GM12878 (cell line): ENCODE data around the gene ADSL. TPM values are rescaled to one million over a fixed set of nuclear protein-coding genes. Genes with fewer than 3 reads are reported as not detected.

Source experiments
- ATAC-seq: fragments of 200-7000 bp; cut with Tn5 transposase; 3 replicates; pipeline ENCODE4 v1.9.1; 2020; ENCODE audit warnings: mild to moderate bottlenecking, moderate library complexity
- BruUV-seq: library from RNA; stranded (reverse); fragments of 400-500 nt; replicated peaks from 2 replicates; lab custom pipeline; 2021; lab: Mats Ljungman, UMichigan
- CTCF ChIA-PET: fragments of 300-600 bp; sonication (Branson Sonifier 250); formaldehyde crosslinking; extraction: SDS; loops from one replicate; lab custom pipeline; 2021; ENCODE audit warnings: inconsistent platforms; lab: Yijun Ruan, JAX
- POLR2A ChIA-PET: fragments of 350-600 bp; formaldehyde crosslinking; extraction: SDS; loops from one replicate; lab custom pipeline; 2021; ENCODE audit warnings: inconsistent platforms; lab: Charles Lee
- RAD21 ChIA-PET: fragments of 300-600 bp; sonication (Branson Sonifier 250); formaldehyde crosslinking; loops from one replicate; lab custom pipeline; 2023; ENCODE audit warnings: antibody characterized with exemption; ENCODE audit not compliant: unreplicated experiment; lab: Charles Lee
- SMC1A ChIA-PET: fragments of 300-600 bp; sonication (Branson Sonifier 250); formaldehyde crosslinking; loops from one replicate; lab custom pipeline; 2023; ENCODE audit not compliant: unreplicated experiment, uncharacterized antibody; lab: Charles Lee
- DNase-seq: peaks from one replicate; pipeline ENCODE4 v3.0.0-alpha.2; 2011; ENCODE audit warnings: low read depth, low spot score
- FAIRE-seq: peaks from 3 replicates; lab custom pipeline; 2011; peaks lifted over from hg19 to GRCh38; lab: Jason Lieb, UNC
- H2AFZ ChIP-seq: 2 replicates; pipeline ENCODE4 v1.6.0; 2011; ENCODE audit warnings: low read depth, low read length, control low read depth; ENCODE audit not compliant: control insufficient read depth
- H3K27ac ChIP-seq: 2 replicates; pipeline ENCODE4 v1.5.1; 2011; ENCODE audit warnings: control low read depth; ENCODE audit not compliant: control insufficient read depth, insufficient read depth
- H3K27me3 ChIP-seq, 2 experiments: replicated peaks in 1 of 2; 2 replicates each; pipeline versions ENCODE4 v1.6.0 to v1.6.1; 2011; ENCODE audit warnings: low read length in 1 of 2; ENCODE audit not compliant: control insufficient read depth in 2 of 2, insufficient read depth in 2 of 2
- H3K36me3 ChIP-seq, 2 experiments: 2 replicates each; pipeline ENCODE4 v1.5.1; 2011; ENCODE audit warnings: low read length in 1 of 2; ENCODE audit not compliant: control insufficient read depth in 2 of 2, insufficient read depth in 2 of 2
- H3K4me1 ChIP-seq: 2 replicates; pipeline ENCODE4 v1.6.1; 2011; ENCODE audit warnings: mild to moderate bottlenecking, low read length, moderate library complexity, mixed read lengths; ENCODE audit not compliant: control insufficient read depth, insufficient read depth
- H3K4me2 ChIP-seq: 2 replicates; pipeline ENCODE4 v1.6.0; 2011; ENCODE audit warnings: control low read depth; ENCODE audit not compliant: control insufficient read depth, insufficient read depth
- H3K4me3 ChIP-seq: fragments of 200-600 bp; sonication (generic); 2 replicates; pipeline ENCODE4 v1.5.1; 2016
- H3K79me2 ChIP-seq: 2 replicates; pipeline ENCODE4 v1.6.0; 2011; ENCODE audit warnings: low read length; ENCODE audit not compliant: control insufficient read depth, insufficient read depth
- H3K9ac ChIP-seq: 2 replicates; pipeline ENCODE4 v1.8.0; 2011; ENCODE audit warnings: low read length, control low read depth, mixed read lengths; ENCODE audit not compliant: control insufficient read depth, insufficient read depth
- H3K9me3 ChIP-seq: replicated peaks from 3 replicates; pipeline ENCODE4 v1.5.1; 2011; ENCODE audit warnings: mild to moderate bottlenecking, low read length; ENCODE audit not compliant: control insufficient read depth, insufficient read depth
- H4K20me1 ChIP-seq: 2 replicates; pipeline ENCODE4 v1.6.0; 2011; ENCODE audit not compliant: control insufficient read depth, insufficient read depth
- ATF3 ChIP-seq: IDR thresholded peaks from 2 replicates; pipeline ENCODE4 v1.6.1; 2011; ENCODE audit warnings: low read depth, mild to moderate bottlenecking, low read length, moderate library complexity, borderline replicate concordance; ENCODE audit errors: extremely low read depth
- BCLAF1 ChIP-seq: fragments of 450-650 bp; IDR thresholded peaks from 2 replicates; pipeline ENCODE4 v1.6.1; 2017; ENCODE audit warnings: antibody characterized with exemption, mild to moderate bottlenecking, moderate library complexity
- BMI1 ChIP-seq: fragments of 450-650 bp; IDR thresholded peaks from 2 replicates; pipeline ENCODE4 v1.6.1; 2016; ENCODE audit warnings: mild to moderate bottlenecking, moderate library complexity, borderline replicate concordance
- CBFB ChIP-seq: IDR thresholded peaks from 2 replicates; pipeline ENCODE4 v1.6.1; 2016; ENCODE audit warnings: antibody characterized with exemption, low read depth
- EED ChIP-seq: sonication (generic); IDR thresholded peaks from 2 replicates; pipeline ENCODE4 v1.6.1; 2016; ENCODE audit warnings: antibody characterized with exemption, low read depth
- KDM1A ChIP-seq: fragments of 200-600 bp; sonication (generic); IDR thresholded peaks from 2 replicates; pipeline ENCODE4 v1.6.1; 2016; ENCODE audit warnings: borderline replicate concordance
- MAX ChIP-seq: IDR thresholded peaks from 2 replicates; pipeline ENCODE4 v1.6.1; 2012; ENCODE audit warnings: low read depth, low read length, improper control_type of control experiment
- MXI1 ChIP-seq: fragments of 150-350 bp; IDR thresholded peaks from 2 replicates; pipeline ENCODE4 v1.6.1; 2011; ENCODE audit warnings: low read depth, mild to moderate bottlenecking, inconsistent platforms, low read length, improper control_type of control experiment
- POLR2AphosphoS5 ChIP-seq: IDR thresholded peaks from 2 replicates; pipeline ENCODE4 v1.6.1; 2011; ENCODE audit warnings: mild to moderate bottlenecking, low read length, inconsistent platforms
- PRDM15 ChIP-seq: fragments of 450-650 bp; formaldehyde crosslinking; IDR thresholded peaks from 2 replicates; pipeline ENCODE4 v1.4.0; 2020; ENCODE audit warnings: mild to moderate bottlenecking, moderate library complexity
- WGBS: methylation state at CpG from one replicate; pipeline ENCODE4 v1.1.6; 2016; ENCODE audit warnings: low lambda C conversion rate; ENCODE audit not compliant: insufficient replicate concordance, insufficient coverage; ENCODE audit errors: missing lambda C conversion rate; 5-methylcytosine and 5-hydroxymethylcytosine counted together
- in situ Hi-C: fragments of 300-500 bp; cut with MboI; formaldehyde crosslinking; loops from 9 replicates; pipeline ENCODE4 v1.14.3; 2018; ENCODE audit warnings: mixed read lengths
- intact Hi-C: fragments of 100-400 bp; cut with micrococcal nuclease; formaldehyde crosslinking; loops from one replicate; pipeline ENCODE4 v1.14.2; 2022; ENCODE audit not compliant: unreplicated experiment
- polyA plus RNA-seq, 11 experiments: library from polyadenylated mRNA; depleted of rRNA in 4 of 11; unstranded in 6 of 11; stranded (reverse) in 5 of 11; fragments of >200 nt; fragmentation: Nextera tagmentation in 4 of 11; fragmentation: Illumina TruSeq in 1 of 11; extraction: Ambion mirVana in 4 of 11; extraction: Trizol in 1 of 11; gene quantifications; 1 replicate in 1 of 11; 2 replicates in 10 of 11; pipeline versions ENCODE4 v1.2.1 to v1.2.3, GENCODE V29; 2011 to 2016; ENCODE audit warnings: inconsistent platforms in 2 of 11, missing spikeins in 2 of 11, low read depth in 1 of 11
- total RNA-seq, 4 experiments: library from RNA; depleted of rRNA in 3 of 4; stranded (reverse); fragments of >200 nt in 3 of 4; fragmentation: Illumina TruSeq in 1 of 4; extraction: Trizol in 1 of 4; gene quantifications; 2 replicates each; pipeline versions ENCODE4 v1.2.1 to v1.2.3, GENCODE V29; 2013 to 2021
- TF ChIP-seq, protein P1 (sequence below): IDR thresholded peaks from 2 replicates; pipeline ENCODE4 v1.6.1; 2011; ENCODE audit warnings: mild to moderate bottlenecking, low read depth, low read length, moderate library complexity; ENCODE audit not compliant: insufficient replicate concordance

The ADSL gene
- total and polyA plus RNA-seq, 10 of the 15 experiments (the other 5 are each of a cell fraction or from before 2014, with no cell fraction given) = 126 to 313 (median 143) TPM

DNA sequence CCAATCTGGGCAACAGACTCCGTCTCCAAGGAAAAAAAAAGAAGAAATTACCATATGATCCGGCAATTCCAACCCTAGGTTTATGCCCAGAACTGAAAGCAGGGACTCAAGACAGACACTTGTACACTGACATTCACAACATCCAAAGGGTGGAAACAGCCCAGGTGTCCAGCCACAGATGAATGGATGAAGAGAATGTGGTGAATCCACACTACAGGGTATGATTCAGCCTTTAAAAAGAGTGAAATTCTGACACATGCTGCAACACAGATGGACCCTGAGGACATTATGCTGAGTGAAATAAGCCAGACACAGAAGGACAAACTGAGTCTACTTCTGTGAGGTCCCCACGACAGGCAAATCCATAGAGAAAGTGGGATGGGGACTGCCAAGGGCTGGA is 68.0 kb downstream of the ADSL start:
- ChIA-PET CTCF (interaction anchor here (0.7 to 2.9 kb wide), 4 partner anchors 15 to 485 kb away, joined by 3 to 10 read pairs (median 3); no protein-coding TSS in a partner anchor), POLR2A (interaction anchor here (0.6 to 1.6 kb wide), 3 partner anchors 13 to 69 kb away, joined by 3 to 6 read pairs (median 5); no protein-coding TSS in a partner anchor), SMC1A (interaction anchor here (0.9 to 2.0 kb wide), 2 partner anchors 22 kb away, joined by 3 to 21 read pairs; no protein-coding TSS in a partner anchor), RAD21 (interaction anchor here (1.3 to 3.4 kb wide), 2 partner anchors 22 to 236 kb away, joined by 7 to 32 read pairs; no protein-coding TSS in a partner anchor)
- peaks cover 44% of the 10 kb centered on the region for H3K4me1 ChIP-seq
- BruUV-seq = no TSS peak
- no peak overlapping the region for H2AFZ ChIP-seq
- ATAC-seq (peak; percentile 9), FAIRE-seq (peak; percentile 62), DNase-seq (no peak)
- peak overlapping the region; percentile 83 for H3K4me2 ChIP-seq
- WGBS = 8% methylated on average over 3 of the region's 3 CpGs
- H3K9me3 ChIP-seq = no peaks in the 10 kb centered on the region
- H4K20me1 ChIP-seq = no peaks in the 10 kb centered on the region
- TF ChIP-seq ATF3 = no peak
- no peak for TF ChIP-seq PRDM15 (CRISPR knock-in tag)
- no peak for TF ChIP-seq KDM1A
- no peak for TF ChIP-seq MXI1
- TF ChIP-seq, protein P1, sequence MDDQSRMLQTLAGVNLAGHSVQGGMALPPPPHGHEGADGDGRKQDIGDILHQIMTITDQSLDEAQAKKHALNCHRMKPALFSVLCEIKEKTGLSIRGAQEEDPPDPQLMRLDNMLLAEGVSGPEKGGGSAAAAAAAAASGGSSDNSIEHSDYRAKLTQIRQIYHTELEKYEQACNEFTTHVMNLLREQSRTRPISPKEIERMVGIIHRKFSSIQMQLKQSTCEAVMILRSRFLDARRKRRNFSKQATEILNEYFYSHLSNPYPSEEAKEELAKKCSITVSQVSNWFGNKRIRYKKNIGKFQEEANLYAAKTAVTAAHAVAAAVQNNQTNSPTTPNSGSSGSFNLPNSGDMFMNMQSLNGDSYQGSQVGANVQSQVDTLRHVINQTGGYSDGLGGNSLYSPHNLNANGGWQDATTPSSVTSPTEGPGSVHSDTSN = no peak
- TF ChIP-seq CBFB = no peak
- no peak for TF ChIP-seq MAX
- peak; percentile 30; the same call in 1 of the 2 replicates for TF ChIP-seq EED
- no peak for TF ChIP-seq BCLAF1
- TF ChIP-seq BMI1 = no peak
- 0 out of 2 replicates have a peak, but pooled peaks have one; percentile 7 for TF ChIP-seq POLR2AphosphoS5
- peak overlapping the region; percentile 25; the same call in 1 of the 2 replicates for H3K4me3 ChIP-seq
- H3K9ac ChIP-seq = peak overlapping the region; percentile 2; the same call in 1 of the 2 replicates
- H3K36me3 ChIP-seq = peaks cover 16 to 46% of the 10 kb centered on the region in 2 experiments
- in situ Hi-C loops = no loop called here
- no peaks in the 10 kb centered on the region for H3K27me3 ChIP-seq
- peak overlapping the region; percentile 71 for H3K27ac ChIP-seq
- intact Hi-C loops = no loop called here
- peaks cover 1% of the 10 kb centered on the region for H3K79me2 ChIP-seq
